HG02798 (cell line): ENCODE data around the gene SLC26A2.

Experiments
- ATAC-seq: cut with Tn5 transposase; IDR thresholded peaks from one replicate; pipeline ENCODE4 v1.9.1; 2021; ENCODE audit warnings: mild to moderate bottlenecking; ENCODE audit not compliant: unreplicated experiment, poor library complexity

Gene SLC26A2

DNA sequence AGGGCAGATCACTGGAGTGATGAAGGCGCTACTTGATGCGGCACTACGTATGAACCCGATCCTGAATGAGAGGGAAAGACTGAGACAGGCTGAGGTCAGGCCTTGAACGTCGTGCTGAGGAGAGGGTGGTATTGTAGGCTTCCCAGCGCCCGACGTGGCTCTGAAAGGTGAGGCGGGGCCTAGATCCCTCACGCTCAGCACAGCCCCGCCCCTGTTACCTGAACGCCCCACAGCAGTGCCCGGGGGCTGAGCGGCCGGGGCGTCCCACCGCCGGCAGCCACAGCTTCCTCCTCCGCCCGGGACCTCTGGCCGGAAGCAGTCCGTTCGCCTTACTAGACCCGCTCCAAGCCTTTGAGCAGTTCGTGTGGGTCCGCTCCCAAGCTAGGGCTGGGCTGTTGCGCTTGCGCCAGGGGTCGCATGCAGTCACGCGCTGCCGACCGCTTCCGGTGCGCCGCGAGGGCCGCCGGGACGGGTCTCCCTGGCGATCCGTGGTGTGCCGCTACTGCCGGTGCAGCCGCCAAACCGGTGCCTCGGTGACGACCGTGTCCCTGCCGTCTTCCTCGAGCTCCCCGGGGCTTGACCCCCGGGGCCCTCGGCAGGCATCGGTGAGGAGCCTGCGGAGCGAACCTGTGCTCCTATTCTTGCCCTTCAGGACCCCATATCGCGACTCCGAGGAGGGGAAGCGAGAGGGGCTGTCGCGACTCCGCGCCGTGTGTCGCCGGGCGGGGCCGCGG lies 39.9 kb downstream of the SLC26A2 start, which contains the start of the genes HMGXB3 and TIGD6:
Gene HMGXB3, plus strand, starts transcription at position 484 of the 734 bp plus-strand sequence. CDS start 4,114 bp downstream, outside the sequence.
Gene TIGD6, minus strand, starts transcription at position 399 of the 734 bp plus-strand sequence. CDS start 4,306 bp downstream, outside the sequence.
- peak; percentile 90 for ATAC-seq

DNA sequence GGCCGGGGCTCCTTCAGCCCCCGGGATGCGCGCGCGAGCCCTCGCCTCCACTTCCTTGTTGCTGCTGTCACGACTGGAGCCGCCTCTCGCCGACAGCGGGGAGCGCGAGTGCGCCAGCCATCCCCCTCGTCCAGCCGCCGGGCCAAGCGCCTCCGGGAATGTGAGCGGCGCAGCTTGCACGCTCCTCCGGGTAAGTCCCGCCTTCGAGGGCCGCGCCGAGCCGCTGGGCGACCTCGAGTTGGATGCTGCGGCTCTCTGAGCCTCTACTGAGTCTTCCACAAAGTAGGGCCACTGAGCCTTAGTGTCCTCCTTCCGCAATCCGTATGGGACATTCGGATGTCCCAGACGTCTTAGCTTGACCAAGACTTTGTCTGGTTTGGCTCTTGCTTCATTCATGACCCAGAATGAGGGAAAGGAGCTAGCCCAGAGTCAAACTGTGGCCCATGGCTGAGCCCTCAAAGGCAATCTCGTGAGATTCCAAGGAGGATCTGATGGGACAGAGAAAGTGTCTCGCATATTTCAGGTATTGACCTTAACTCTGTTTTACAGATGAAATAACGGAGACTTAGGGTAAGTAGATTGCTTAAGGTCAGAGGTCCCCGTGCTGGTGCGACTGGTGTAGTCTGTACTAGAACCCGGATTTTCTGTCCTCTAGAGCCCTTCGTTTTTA lies 40.6 kb downstream of the SLC26A2 start:
- peak; percentile 1 for ATAC-seq

DNA sequence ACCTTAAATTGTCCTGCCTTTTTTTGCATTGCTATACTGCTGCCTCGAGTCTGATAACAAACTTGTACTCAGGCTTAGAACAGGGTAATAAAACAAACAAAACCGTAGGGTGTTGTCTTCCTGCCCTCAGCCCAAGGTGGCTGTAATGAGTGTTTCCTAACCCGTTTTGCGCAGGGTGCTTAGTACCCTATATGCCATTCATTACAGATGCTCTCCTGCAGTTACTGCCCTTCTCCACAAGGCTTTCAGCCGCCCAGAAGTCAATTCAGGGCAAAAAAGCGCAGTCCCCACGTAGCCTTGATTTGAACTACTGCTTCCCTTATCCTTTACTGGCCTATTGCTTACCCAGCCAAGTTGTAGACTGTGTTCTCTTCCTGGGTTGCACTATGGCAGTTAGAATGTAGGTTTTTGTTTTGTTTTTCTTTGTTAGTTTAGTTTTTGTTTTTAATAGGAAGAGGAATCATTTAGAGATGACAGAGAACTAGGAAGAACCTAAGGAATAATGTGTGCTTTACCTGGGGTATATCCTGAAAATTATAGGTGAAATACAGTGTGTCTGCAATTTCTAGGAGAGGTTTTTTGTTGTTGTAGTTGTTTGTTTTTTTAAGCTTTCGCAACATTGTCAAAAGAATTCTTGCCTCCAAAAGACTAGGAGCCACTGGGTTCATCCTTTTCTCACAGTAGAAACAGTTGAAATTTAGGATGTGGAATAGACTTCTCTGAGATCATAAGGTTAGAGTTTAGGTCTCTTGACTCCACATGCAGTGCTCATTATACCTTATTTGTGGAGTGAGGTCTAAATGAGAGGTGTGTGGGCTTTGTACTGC lies 41.3 kb downstream of the SLC26A2 start:
- peak; percentile 57 for ATAC-seq

DNA sequence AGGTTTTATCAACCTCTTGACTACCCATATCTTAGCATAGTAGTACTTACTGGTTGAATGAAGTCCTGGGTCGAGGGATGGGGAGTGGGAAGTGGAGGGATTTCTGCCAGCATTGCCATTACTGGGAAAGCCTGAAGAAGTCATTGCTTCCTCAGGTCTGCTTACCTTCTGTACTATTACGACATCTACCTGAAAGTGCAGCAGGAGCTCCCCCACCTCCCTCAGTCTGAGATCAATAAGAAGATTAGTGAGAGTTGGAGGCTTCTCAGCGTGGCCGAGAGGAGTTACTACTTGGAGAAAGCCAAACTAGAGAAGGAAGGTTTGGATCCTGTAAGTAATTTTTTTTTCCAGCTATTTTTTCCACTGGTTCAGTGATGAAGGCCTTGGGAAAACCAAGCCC lies 45.8 kb downstream of the SLC26A2 start:
- ATAC-seq, result no peak

DNA sequence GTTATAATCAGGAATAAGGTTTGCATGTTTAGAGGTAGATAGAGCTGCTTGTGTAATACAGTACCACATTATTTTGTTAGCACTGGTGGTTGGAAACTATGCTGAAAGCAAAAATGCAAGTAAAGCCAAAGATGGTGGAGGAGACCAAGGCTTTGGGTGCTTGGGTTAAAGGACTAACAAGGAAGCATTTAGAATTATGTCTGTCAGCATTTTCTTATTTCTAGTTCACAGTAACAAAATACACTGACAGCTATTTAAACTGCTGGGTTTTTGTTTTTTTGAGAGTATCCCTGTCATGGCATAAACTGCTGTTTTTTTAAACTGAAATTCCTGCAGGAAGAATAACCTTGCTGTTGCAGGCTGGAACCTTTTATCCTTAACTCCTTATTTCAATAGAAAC lies 46.5 kb downstream of the SLC26A2 start:
- ATAC-seq, result no peak

DNA sequence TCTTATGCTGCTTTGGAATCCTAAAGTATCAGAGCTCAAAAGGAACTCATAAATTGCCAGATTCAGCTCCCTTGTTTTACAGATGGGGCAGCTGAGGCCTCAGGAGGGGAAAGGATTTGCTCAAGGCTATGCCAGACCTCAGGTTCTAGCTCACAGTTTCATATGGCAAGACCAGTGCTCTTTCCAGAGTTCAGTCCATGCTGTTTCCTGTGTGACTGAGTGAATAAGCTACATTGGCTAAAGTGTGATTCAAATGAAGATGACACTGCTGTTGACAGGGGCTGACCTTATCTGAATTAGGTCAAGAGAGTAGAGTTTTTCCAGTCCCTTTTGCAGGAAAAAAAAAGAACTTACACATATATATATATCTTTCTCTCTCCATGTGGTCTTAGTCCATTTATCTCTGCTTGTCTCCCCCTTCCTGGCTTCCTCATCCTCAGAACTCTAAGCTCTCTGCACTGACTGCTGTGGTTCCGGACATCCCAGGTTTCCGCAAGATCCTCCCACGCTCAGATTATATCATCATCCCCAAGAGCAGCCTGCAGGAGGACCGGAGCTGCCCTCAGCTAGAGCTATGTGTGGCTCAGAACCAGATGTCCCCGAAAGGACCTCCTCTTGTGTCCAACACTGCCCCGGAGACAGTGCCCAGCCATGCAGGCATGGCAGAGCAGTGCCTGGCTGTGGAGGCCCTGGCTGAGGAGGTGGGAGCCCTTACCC lies 49.3 kb downstream of the SLC26A2 start:
- no peak for ATAC-seq

DNA sequence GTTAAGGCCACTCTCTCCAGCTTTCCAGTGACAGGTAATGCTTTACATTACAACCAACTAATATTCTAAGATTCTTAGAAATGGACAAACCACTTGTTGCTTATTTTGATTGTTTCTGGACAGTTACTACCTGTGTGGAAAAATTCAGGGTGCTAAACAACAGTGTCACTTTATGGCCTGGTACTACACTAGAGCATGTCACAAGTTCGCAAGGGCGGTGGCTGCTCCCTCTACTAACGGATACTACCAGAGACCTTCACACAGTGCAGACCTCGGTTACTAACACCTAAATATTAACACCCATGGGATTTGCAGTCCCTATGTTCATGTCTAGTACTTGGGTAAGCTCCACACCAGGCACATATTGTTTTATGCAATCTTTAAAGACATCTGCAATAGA lies 53.4 kb downstream of the SLC26A2 start:
- no peak for ATAC-seq

DNA sequence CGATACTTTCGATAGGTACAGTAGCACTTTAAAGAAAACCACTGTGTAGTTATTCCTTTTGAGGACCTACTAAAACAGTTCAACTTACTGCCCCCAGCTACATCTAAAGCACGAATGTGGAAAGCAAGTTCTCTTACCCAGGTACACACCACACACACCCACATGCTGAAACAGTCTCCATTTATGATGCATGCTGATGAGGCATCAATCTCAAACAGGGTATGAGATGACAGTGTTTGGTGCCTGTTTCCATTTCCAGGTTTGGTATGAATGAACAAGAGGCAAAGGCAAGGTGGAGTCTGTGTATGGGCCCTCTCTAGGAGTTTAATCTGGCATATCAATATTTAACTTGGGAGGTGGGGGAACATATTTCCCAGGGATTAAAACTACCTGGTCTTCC lies 53.9 kb downstream of the SLC26A2 start:
- ATAC-seq, result no peak

DNA sequence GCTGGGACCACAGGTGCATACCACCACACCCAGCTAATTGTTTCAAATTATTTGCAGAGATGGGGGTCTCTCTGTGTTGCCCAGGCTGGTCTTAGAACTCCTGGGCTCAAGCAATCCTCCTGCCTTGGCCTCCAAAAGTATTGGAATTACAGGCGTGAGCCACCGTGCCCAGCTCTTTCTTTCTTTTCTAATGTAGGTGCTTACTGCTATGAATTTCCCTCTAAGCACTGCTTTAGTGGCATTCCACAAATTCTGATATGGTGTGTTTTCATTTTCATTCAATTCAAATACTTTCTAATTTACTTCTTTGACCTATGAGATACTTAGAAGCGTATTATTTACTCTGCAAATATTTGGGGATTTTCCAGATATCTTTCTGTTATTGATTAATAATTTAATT lies 54.9 kb downstream of the SLC26A2 start:
- no peak for ATAC-seq

DNA sequence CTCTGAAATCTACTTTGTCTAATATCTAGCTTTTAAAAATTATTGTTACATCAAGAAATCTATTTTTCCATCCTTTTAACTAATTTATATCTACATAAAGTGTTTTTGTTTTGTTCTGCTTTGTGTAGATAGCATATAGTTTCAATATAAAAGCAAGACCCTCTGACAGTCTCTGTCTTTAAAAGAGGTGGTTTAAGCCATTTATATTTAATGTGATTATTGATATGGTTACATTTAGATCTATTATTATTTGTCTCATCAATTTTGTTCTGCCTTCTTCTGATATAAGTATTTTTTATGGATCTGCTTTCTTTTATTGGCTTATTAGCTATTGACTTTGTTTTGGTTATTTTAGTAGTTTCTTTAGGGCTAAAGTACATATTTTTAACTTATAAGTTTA lies 56.0 kb downstream of the SLC26A2 start:
- no peak for ATAC-seq

DNA sequence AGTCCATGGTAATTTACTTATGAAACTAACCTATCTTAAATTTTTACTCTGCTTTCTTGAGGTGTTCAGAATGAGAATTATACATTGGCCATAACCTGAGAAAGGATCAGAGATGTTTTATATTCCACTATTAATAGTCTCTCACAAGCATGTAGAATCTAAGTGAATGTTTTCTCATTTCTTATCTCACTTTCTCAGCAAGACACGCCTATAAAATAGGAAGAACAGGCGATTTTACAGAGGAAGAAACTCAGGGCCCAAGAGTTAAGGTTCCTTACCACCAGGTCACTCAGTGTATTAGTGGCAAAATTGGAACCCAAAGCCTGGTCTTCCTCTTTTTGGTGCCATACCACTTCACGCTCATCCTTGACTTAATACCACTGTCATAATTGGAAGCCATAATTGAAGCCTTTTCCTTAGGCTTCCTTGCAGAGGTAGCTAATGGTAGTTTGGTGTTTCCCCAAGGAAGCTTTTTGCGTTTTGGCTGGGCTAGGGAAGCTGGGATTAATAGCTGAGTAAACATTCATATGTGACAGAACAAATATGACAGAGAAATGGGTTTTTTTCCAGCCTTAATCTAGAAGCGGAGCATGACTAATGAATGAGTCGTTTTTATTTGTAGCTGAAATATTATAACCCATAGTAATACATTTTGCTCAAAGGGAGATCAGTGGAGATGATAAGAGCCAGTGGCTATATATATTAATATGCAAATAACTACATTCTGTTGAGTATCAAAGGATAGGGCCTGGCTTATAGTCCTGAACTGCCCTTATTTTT lies 56.9 kb downstream of the SLC26A2 start:
- no peak for ATAC-seq

DNA sequence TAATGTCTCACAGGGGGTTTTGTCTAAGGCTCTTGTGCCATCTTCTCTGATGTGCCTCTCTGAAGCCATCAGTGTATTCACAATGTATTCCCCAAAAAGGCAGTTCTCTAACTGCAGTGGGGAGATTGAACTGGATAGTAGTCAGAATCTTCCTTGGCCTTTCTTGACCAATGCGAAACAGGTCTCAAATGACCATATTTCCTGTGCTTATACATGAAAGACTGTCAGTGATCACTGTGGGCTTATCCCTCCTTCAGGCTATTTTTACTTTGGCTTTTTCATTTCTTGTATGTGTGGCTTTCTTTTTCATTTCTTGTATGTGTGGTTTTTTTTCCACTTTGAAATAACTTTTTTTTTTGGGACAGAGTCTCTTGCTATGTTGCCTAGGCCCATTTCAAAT lies 59.7 kb downstream of the SLC26A2 start:
- no peak for ATAC-seq

DNA sequence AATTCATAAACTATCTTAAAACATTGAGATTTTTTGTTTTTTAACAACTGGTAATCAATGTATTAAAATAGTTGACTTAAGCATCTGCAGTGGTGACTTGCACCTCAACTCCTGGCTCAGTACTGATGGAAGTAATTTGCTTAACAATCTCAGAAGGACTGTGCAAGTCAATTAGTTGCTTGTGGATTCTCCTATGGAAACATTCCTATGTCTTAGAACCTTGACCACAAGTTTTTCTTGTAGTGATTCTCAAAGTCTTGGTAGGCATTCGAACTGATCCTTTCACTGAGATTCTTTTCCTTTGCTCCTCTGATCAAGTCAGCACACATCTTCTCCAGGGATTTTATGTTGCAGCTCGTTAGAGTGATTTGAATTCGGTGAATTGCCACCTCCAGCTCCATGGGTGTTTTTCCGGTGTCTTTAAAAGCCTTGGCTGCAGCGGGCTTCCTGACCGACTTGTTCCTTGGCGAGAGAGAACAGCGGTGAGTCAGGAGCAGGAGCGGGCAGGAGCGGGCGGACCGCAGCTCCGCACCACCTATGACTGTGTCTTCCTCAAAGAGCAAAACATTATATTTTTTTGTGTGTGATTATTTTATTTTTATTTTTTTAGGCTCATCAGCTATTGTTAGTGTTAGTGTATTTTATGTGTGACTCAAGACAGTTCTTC lies 61.1 kb downstream of the SLC26A2 start:
- ATAC-seq, result no peak

DNA sequence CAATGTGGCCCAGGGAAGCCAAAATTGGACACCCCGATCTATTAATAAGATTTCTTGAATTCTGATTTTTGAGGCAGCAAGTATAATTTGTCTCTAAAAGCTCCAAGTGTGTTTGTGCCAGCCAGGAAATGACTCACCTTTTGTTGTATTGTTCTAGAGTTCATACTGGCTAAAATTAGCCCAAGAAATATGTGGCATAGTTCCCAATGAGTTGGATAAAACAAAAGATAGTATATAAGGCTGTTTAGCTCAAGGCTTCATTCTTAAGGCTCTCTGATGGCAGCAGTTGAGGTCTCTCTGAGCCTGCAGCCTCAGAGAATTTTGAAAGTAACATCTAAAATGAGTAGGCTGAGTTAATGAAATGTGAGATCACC lies 61.6 kb downstream of the SLC26A2 start:
- ATAC-seq, result no peak

DNA sequence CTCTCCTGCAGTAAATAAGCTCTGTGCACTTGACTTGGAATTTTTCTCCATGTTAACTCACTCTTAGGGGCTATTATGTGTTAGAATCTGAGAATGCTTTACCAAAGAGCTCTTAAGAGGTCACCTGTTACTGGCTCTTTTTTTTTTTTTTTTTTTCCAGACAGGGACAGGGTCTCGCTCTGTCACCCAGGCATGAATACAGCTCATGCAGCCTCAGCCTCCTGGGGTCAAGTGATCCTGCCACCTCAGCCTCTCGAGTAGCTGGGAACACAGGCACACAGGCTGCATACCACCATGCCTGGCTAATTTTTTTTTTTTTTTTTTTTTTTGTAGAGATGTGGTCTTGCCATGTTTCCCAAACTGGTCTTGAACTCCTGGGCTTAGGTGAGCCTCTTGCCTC lies 62.1 kb downstream of the SLC26A2 start:
- no peak for ATAC-seq

DNA sequence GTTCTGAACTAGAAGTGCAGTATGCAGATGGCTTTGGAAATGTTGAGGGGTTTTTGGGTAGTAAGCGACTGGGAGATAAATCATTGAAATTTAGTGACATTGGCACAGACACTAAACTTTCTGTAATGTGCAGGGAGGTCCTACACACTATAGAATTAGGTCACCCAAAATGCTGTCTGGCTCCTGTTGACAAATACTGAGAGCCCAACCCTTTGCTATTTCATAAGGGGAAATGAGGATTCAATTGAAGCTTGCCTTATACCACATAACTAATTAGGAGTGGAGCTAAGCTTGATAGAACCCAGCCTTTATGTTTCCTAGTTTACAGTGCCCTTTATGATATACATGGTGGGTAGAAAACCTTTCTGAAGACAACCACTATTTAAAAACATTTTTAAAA lies 62.6 kb downstream of the SLC26A2 start:
- ATAC-seq, result no peak

DNA sequence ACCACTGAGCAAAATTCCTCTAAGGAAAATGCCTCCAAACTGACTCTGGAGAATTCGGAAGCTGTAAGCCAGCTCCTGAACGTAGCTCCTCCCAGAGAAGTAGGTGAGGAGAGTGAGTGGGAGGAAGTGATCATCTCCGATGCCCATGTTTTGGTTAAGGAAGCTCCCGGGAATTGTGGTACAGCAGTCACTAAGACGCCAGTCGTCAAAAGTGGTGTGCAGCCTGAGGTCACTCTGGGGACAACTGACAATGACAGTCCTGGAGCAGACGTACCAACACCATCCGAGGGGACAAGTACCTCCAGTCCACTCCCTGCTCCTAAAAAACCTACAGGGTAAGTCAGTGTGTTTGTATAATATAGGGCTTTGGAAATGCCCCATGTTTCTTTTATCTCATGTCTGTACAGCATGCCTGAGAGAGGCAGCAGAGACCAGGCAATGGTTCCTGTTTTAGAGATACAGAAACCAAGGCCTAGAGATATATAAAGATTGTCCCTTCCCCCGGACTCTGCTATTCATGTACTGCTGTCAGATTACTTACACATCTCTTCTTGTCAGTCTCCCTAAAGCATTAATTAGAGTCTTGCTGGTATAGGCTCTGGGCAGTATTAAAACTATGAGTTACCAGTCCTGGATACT lies 63.9 kb downstream of the SLC26A2 start:
- no peak for ATAC-seq

DNA sequence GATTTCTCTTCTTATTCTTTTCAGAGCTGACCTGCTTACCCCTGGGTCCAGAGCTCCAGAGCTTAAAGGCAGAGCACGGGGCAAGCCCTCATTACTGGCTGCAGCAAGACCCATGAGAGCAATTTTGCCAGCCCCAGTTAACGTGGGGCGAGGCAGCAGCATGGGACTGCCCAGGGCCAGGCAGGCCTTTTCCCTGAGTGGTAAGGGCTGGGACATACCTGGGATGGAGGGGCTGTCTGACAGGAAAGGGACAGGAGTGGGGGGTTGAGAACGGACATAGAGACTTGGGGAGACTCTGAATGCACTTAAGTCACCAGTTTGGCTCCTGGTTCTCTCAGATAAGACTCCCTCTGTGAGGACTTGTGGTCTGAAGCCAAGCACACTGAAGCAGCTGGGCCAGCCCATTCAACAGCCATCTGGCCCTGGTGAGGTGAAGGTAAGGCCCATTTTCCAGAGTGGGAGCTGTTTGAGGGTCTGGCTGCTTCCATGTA lies 66.2 kb downstream of the SLC26A2 start:
- ATAC-seq, result no peak
